Naive thymus-derived CD4-positive, alpha-beta T cell (primary cell): ENCODE measurements around the gene TNIK. TPM values are rescaled to one million over a fixed set of nuclear protein-coding genes. Genes with fewer than 3 reads are reported as not detected.

Source experiments
- ATAC-seq: fragments of 150-1000 bp; cut with Tn5 transposase; 2 replicates; pipeline ENCODE4 v1.10.0; 2021; ENCODE audit warnings: mild to moderate bottlenecking, moderate library complexity
- CTCF ChIA-PET: fragments of 350-600 bp; sonication (Branson Sonifier 250); formaldehyde crosslinking; loops from one replicate; lab custom pipeline; 2021; ENCODE audit warnings: antibody characterized with exemption; lab: Charles Lee
- POLR2A ChIA-PET: fragments of 350-600 bp; sonication (Branson Sonifier 250); formaldehyde crosslinking; loops from one replicate; lab custom pipeline; 2021; ENCODE audit warnings: antibody characterized with exemption, inconsistent platforms; lab: Charles Lee
- DNase-seq, 9 donors: peaks; one replicate each; pipeline versions ENCODE4 v3.0.0 to v3.0.0-alpha.2; 2020 to 2022; ENCODE audit warnings: mixed read lengths in 1 of 9
- H3K27ac ChIP-seq: one replicate; pipeline ENCODE4 v1.7.0; 2013; ENCODE audit warnings: mild to moderate bottlenecking, low read depth, low read length, moderate library complexity
- H3K27me3 ChIP-seq, 2 donors: one replicate each; pipeline ENCODE4 v1.7.0; 2013; ENCODE audit warnings: low read length in 2 of 2, mild to moderate bottlenecking in 2 of 2, moderate library complexity in 2 of 2; ENCODE audit not compliant: control insufficient read depth in 2 of 2, insufficient read depth in 2 of 2
- H3K36me3 ChIP-seq, 3 experiments: 1 replicate in 2 of 3; 2 replicates in 1 of 3; pipeline ENCODE4 v1.7.0; 2013; ENCODE audit warnings: low read length in 3 of 3, mild to moderate bottlenecking in 3 of 3, moderate library complexity in 1 of 3; ENCODE audit not compliant: insufficient read depth in 3 of 3, control insufficient read depth in 2 of 3
- H3K4me1 ChIP-seq, 2 donors: one replicate each; pipeline ENCODE4 v1.7.0; 2013; ENCODE audit warnings: low read length in 2 of 2, mild to moderate bottlenecking in 2 of 2, moderate library complexity in 1 of 2; ENCODE audit not compliant: control insufficient read depth in 2 of 2, insufficient read depth in 2 of 2
- H3K4me3 ChIP-seq: 2 replicates; pipeline ENCODE4 v1.7.0; 2013; ENCODE audit warnings: mild to moderate bottlenecking, low read length
- H3K9me3 ChIP-seq, 3 experiments: 1 replicate in 2 of 3; 2 replicates in 1 of 3; pipeline ENCODE4 v1.7.0; 2013; ENCODE audit warnings: low read length in 3 of 3; ENCODE audit not compliant: control insufficient read depth in 2 of 3
- H3K27ac Mint-ChIP-seq, 9 donors: one replicate each; pipeline ENCODE4 v1.8.0; 2020 to 2022; ENCODE audit warnings: mixed read lengths in 9 of 9, mild to moderate bottlenecking in 8 of 9, moderate library complexity in 5 of 9, inconsistent platforms in 2 of 9
- H3K27me3 Mint-ChIP-seq, 5 donors: one replicate each; pipeline ENCODE4 v1.8.0; 2021 to 2022; ENCODE audit warnings: mixed read lengths in 5 of 5, mild to moderate bottlenecking in 1 of 5
- H3K36me3 Mint-ChIP-seq, 5 donors: one replicate each; pipeline ENCODE4 v1.8.0; 2020 to 2022; ENCODE audit warnings: mixed read lengths in 5 of 5, mild to moderate bottlenecking in 3 of 5, inconsistent platforms in 1 of 5
- H3K4me1 Mint-ChIP-seq, 7 donors: one replicate each; pipeline ENCODE4 v1.8.0; 2020 to 2022; ENCODE audit warnings: mixed read lengths in 7 of 7, mild to moderate bottlenecking in 3 of 7, inconsistent platforms in 1 of 7
- H3K4me3 Mint-ChIP-seq, 10 donors: one replicate each; pipeline ENCODE4 v1.8.0; 2020 to 2022; ENCODE audit warnings: mild to moderate bottlenecking in 10 of 10, mixed read lengths in 10 of 10, moderate library complexity in 6 of 10, inconsistent platforms in 2 of 10
- H3K9me3 Mint-ChIP-seq, 11 donors: one replicate each; pipeline ENCODE4 v1.8.0; 2020 to 2022; ENCODE audit warnings: mixed read lengths in 11 of 11, mild to moderate bottlenecking in 4 of 11, inconsistent platforms in 1 of 11, moderate library complexity in 1 of 11
- intact Hi-C, 2 donors: fragments of 100-400 bp; cut with micrococcal nuclease; formaldehyde crosslinking; loops; one replicate each; pipeline ENCODE4 v1.15.1; 2023
- polyA plus RNA-seq, 2 donors: library from polyadenylated mRNA; unstranded; fragments of 300-500 nt; fragmentation: Illumina TruSeq; gene quantifications; one replicate each; pipeline ENCODE4 v1.2.3, GENCODE V29; 2021
- total RNA-seq, 6 experiments: library from RNA in 5 of 6; stranded (reverse) in 5 of 6; gene quantifications; 1 replicate in 5 of 6; 2 replicates in 1 of 6; pipeline ENCODE4 v1.2.3 and lab custom pipeline; 2021 to 2026

Gene TNIK
- total and polyA plus RNA-seq, 7 experiments from 2014 or later = 20.2 to 74.9 (median 66.3) TPM

GRCh38 chr3:171115667-171116066 is 344.5 kb downstream of the TNIK start:
- Histone ChIP-seq H3K36me3 (peaks cover 4 to 38% (median 6%) of the 10 kb centered on the region in 3 experiments), H3K4me1 (no peaks in the 10 kb centered on the region), H3K27ac (no peak overlapping the region), H3K9me3 (no peaks in the 10 kb centered on the region), H3K4me3 (no peak overlapping the region), H3K27me3 (no peaks in the 10 kb centered on the region)
- no peaks in the 10 kb centered on the region for H3K27me3 Mint-ChIP-seq
- intact Hi-C loops = no loop called here
- DNase-seq = no peak
- ChIA-PET CTCF (no interaction called here), POLR2A (no interaction called here)
- H3K27ac Mint-ChIP-seq = no peak overlapping the region
- H3K9me3 Mint-ChIP-seq = peaks cover 0 to 5% (median 3%) of the 10 kb centered on the region in 11 donors
- H3K4me3 Mint-ChIP-seq = no peak overlapping the region
- H3K4me1 Mint-ChIP-seq = peaks cover 0 to 3% (median 0%) of the 10 kb centered on the region in 7 donors
- ATAC-seq = no peak
- peaks cover 16 to 73% (median 44%) of the 10 kb centered on the region in 5 donors for H3K36me3 Mint-ChIP-seq

- POLR2A ChIA-PET = interaction anchor here (0.5 kb wide), 1 partner anchor 633 kb away, joined by 3 read pairs; no protein-coding TSS in a partner anchor
Measured at GRCh38 chr3:171113716-171114115, 346.5 kb downstream of the TNIK start.

GRCh38 chr3:171110715-171111114 is 349.5 kb downstream of the TNIK start:
- DNase-seq = no peak
- Mint-ChIP-seq H3K27ac (no peak overlapping the region), H3K27me3 (no peaks in the 10 kb centered on the region), H3K4me3 (no peak overlapping the region), H3K9me3 (no peaks in the 10 kb centered on the region), H3K36me3 (peaks cover 23 to 86% (median 59%) of the 10 kb centered on the region in 5 donors), H3K4me1 (peaks cover 0 to 3% (median 0%) of the 10 kb centered on the region in 7 donors)
- Histone ChIP-seq H3K9me3 (no peaks in the 10 kb centered on the region), H3K4me3 (no peak overlapping the region), H3K27ac (no peak overlapping the region), H3K4me1 (no peaks in the 10 kb centered on the region), H3K36me3 (peaks cover 13 to 60% (median 14%) of the 10 kb centered on the region in 3 experiments), H3K27me3 (no peaks in the 10 kb centered on the region)
- no peak for ATAC-seq
- CTCF ChIA-PET = interaction anchor here (0.5 kb wide), 1 partner anchor 335 kb away, joined by 3 read pairs; no protein-coding TSS in a partner anchor
- POLR2A ChIA-PET = no interaction called here
- intact Hi-C loops = no loop called here

More at GRCh38 chr3:171113716-171114115, 346.5 kb downstream of the TNIK start:
- intact Hi-C loops = no loop called here
- Histone ChIP-seq H3K27me3 (no peaks in the 10 kb centered on the region), H3K36me3 (peaks cover 6 to 48% (median 6%) of the 10 kb centered on the region in 3 experiments), H3K27ac (no peak overlapping the region), H3K9me3 (no peaks in the 10 kb centered on the region), H3K4me1 (no peaks in the 10 kb centered on the region), H3K4me3 (no peak overlapping the region)
- CTCF ChIA-PET = interaction anchor here (0.9 kb wide), 1 partner anchor 9 kb away, joined by 3 read pairs; no protein-coding TSS in a partner anchor
- no peak for ATAC-seq
- DNase-seq = no peak
- peaks cover 19 to 71% (median 43%) of the 10 kb centered on the region in 5 donors for H3K36me3 Mint-ChIP-seq
- H3K4me3 Mint-ChIP-seq = no peak overlapping the region
- peaks cover 0 to 3% (median 0%) of the 10 kb centered on the region in 7 donors for H3K4me1 Mint-ChIP-seq
- H3K27me3 Mint-ChIP-seq = no peaks in the 10 kb centered on the region
- no peaks in the 10 kb centered on the region for H3K9me3 Mint-ChIP-seq
- H3K27ac Mint-ChIP-seq = no peak overlapping the region

GRCh38 chr3:171108066-171108465 is 352.1 kb downstream of the TNIK start:
- Histone ChIP-seq H3K27ac (no peak overlapping the region), H3K4me1 (no peaks in the 10 kb centered on the region), H3K27me3 (no peaks in the 10 kb centered on the region), H3K4me3 (no peak overlapping the region), H3K9me3 (no peaks in the 10 kb centered on the region), H3K36me3 (peaks cover 13 to 55% (median 17%) of the 10 kb centered on the region in 3 experiments)
- Mint-ChIP-seq H3K27me3 (no peaks in the 10 kb centered on the region), H3K4me1 (peaks cover 0 to 3% (median 0%) of the 10 kb centered on the region in 7 donors), H3K27ac (peak overlapping the region in 1 of 9 donors; percentile 24), H3K4me3 (no peak overlapping the region), H3K36me3 (peaks cover 17 to 83% (median 50%) of the 10 kb centered on the region in 5 donors), H3K9me3 (no peaks in the 10 kb centered on the region)
- ChIA-PET POLR2A (no interaction called here), CTCF (no interaction called here)
- DNase-seq = no peak
- ATAC-seq = no peak
- intact Hi-C loops = no loop called here

- H3K36me3 Mint-ChIP-seq = peaks cover 23 to 77% (median 60%) of the 10 kb centered on the region in 5 donors
- peaks cover 7 to 53% (median 12%) of the 10 kb centered on the region in 3 experiments for H3K36me3 ChIP-seq
- no peak for ATAC-seq
- no peak overlapping the region for H3K4me3 ChIP-seq
- no peak overlapping the region for H3K27ac ChIP-seq
- H3K27me3 Mint-ChIP-seq = no peaks in the 10 kb centered on the region
- DNase-seq = no peak
- H3K4me1 Mint-ChIP-seq = peaks cover 0 to 2% (median 0%) of the 10 kb centered on the region in 7 donors
- no peak overlapping the region for H3K4me3 Mint-ChIP-seq
- ChIA-PET POLR2A (no interaction called here), CTCF (no interaction called here)
- H3K27me3 ChIP-seq = no peaks in the 10 kb centered on the region
- H3K4me1 ChIP-seq = no peaks in the 10 kb centered on the region
- no peaks in the 10 kb centered on the region for H3K9me3 ChIP-seq
- H3K9me3 Mint-ChIP-seq = peaks cover 0 to 6% (median 0%) of the 10 kb centered on the region in 11 donors
- intact Hi-C loops = no loop called here
- H3K27ac Mint-ChIP-seq = no peak overlapping the region
Measured at GRCh38 chr3:171103185-171103584, 357.0 kb downstream of the TNIK start.

- H3K4me1 ChIP-seq = no peaks in the 10 kb centered on the region
- H3K27ac ChIP-seq = no peak overlapping the region
- no peak overlapping the region for H3K4me3 Mint-ChIP-seq
- peaks cover 0 to 6% (median 0%) of the 10 kb centered on the region in 11 donors for H3K9me3 Mint-ChIP-seq
- no peak overlapping the region for H3K27ac Mint-ChIP-seq
- DNase-seq = no peak
- H3K36me3 Mint-ChIP-seq = peaks cover 27 to 76% (median 58%) of the 10 kb centered on the region in 5 donors
- no peaks in the 10 kb centered on the region for H3K9me3 ChIP-seq
- intact Hi-C loops = no loop called here
- H3K4me3 ChIP-seq = no peak overlapping the region
- H3K27me3 Mint-ChIP-seq = no peaks in the 10 kb centered on the region
- peaks cover 5 to 51% (median 7%) of the 10 kb centered on the region in 3 experiments for H3K36me3 ChIP-seq
- CTCF ChIA-PET = no interaction called here
- no peaks in the 10 kb centered on the region for H3K27me3 ChIP-seq
- POLR2A ChIA-PET = no interaction called here
- ATAC-seq = no peak
- H3K4me1 Mint-ChIP-seq = peaks cover 0 to 2% (median 0%) of the 10 kb centered on the region in 7 donors
Measured at GRCh38 chr3:171101982-171102641, 358.1 kb downstream of the TNIK start.
